BLaER1 treated with 17β-estradiol and CSF1 and Interleukin-3, amounts not matched to agents 10 nM and 100 nM (cell line): ENCODE measurements around the gene NXPH3.

Source experiments
- H3K27ac ChIP-seq, 11 experiments: shearing (Covaris generic); formaldehyde crosslinking; 2 replicates each; pipeline ENCODE4 v1.8.1; 2022
- H3K27me3 ChIP-seq, 11 experiments: shearing (Covaris generic); formaldehyde crosslinking; 2 replicates each; pipeline ENCODE4 v1.8.1; 2022
- H3K36me3 ChIP-seq, 11 experiments: shearing (Covaris generic); formaldehyde crosslinking; 2 replicates each; pipeline ENCODE4 v1.8.1; 2022
- H3K4me1 ChIP-seq, 10 experiments: shearing (Covaris generic); formaldehyde crosslinking; 2 replicates each; pipeline ENCODE4 v1.8.1; 2022
- H3K4me2 ChIP-seq, 11 experiments: shearing (Covaris generic); formaldehyde crosslinking; 2 replicates each; pipeline ENCODE4 v1.8.1; 2022
- H3K4me3 ChIP-seq, 10 experiments: shearing (Covaris generic); formaldehyde crosslinking; 2 replicates each; pipeline ENCODE4 v1.8.1; 2022
- H3K9ac ChIP-seq, 11 experiments: shearing (Covaris generic); formaldehyde crosslinking; 2 replicates each; pipeline ENCODE4 v1.8.1; 2022
- H3K9me3 ChIP-seq, 11 experiments: shearing (Covaris generic); formaldehyde crosslinking; replicated peaks in 1 of 11; 2 replicates each; pipeline ENCODE4 v1.8.1; 2022
- H4K20me1 ChIP-seq, 11 experiments: shearing (Covaris generic); formaldehyde crosslinking; 2 replicates each; pipeline ENCODE4 v1.8.1; 2022
- Cebpa-rat ChIP-seq, 11 experiments: shearing (Covaris generic); IDR thresholded peaks; 2 replicates each; pipeline ENCODE4 v1.8.1; 2022

NXPH3 gene

DNA sequence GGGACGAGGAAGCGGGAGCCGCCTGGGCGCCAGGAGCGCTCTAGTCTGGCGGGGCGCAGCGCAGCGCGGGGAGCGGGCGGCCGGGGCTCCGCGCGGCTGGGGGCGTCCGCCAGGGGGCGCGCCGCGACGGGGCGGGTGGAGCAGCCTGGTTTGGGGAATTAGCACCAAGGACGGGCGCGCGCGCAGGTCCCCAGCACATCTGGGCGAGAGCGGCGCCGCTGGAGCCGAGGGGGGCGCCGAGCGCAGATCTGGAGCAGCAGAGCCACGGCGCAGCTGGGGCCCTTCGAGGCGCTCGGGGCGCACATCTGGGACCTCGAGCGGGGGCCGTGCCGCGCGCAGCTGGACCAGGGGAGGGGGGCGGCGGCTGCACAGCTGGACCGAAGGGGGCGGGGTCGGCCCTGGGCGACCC lies at the start of gene NXPH3:
NXPH3 (plus strand) TSS at position 193 of the 409 bp plus-strand sequence. CDS start 349 bp downstream, outside the sequence.
- peak within 1 kb of the TSS; percentile 64 to 76 (median 69) for H3K4me3 ChIP-seq
- TF ChIP-seq Cebpa-rat (IDR thresholded peaks at IDR 0.05), result no peak
- H3K9ac ChIP-seq, result peak within 1 kb of the TSS; percentile 26 to 73 (median 62); a peak in 21 of 22 replicates
- H3K4me2 ChIP-seq, result peak within 1 kb of the TSS; percentile 93 to 100 (median 99)
- no peaks in the 10 kb centered on the region for H3K9me3 ChIP-seq
- H3K4me1 ChIP-seq, result peaks cover 4 to 30% (median 24%) of the 10 kb centered on the region in 10 experiments; a peak in 18 of 20 replicates
- peaks cover 61 to 85% (median 74%) of the 10 kb centered on the region in 11 experiments for H3K27me3 ChIP-seq
- no peaks in the 10 kb centered on the region for H3K36me3 ChIP-seq
- peaks cover 0 to 20% (median 0%) of the 10 kb centered on the region in 11 experiments; a peak in 9 of 22 replicates for H4K20me1 ChIP-seq
- H3K27ac ChIP-seq, result no peak within 1 kb of the TSS; a peak in 1 of 22 replicates

DNA sequence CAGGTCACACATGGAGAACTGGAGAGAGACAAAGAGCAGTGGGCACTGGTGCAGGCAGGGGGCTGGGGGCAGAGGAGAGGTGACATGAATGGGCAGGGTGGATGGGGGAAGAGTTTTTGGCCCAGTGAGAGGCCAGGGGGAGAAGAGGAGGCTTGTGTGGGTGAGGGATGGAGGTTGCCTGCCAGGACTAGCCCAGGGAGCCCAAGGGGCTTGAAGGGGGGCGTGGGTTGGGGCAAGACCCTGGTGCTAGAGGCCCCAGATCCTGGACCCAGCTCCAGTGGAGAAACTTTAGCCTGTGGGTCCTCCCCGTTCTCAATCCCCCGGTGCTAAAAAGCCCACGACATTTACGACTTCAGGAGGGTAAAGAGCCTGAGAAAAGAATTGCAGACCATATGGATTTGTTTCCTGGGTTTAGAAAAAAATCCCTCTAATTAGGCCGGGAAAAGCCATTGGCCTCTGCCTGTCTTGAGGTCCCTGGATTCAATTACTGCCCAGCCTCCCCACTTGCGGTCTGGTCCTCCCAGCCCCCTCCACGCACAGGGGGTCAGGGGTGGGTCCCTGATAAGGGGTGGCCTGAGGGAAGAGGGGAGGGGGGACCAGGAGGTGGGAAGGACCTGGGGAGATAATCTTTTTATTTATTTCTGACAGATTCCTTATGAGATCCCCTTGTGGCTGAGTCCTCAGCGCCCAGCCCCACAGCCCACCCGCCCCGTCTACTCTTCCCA lies 47.6 kb upstream of the NXPH3 start:
- no peak for TF ChIP-seq Cebpa-rat (IDR thresholded peaks at IDR 0.05)
- peaks cover 6 to 16% (median 14%) of the 10 kb centered on the region in 10 experiments for H3K4me1 ChIP-seq
- H3K27ac ChIP-seq, result no peak overlapping the region
- no peaks in the 10 kb centered on the region; a peak in 1 of 22 replicates for H4K20me1 ChIP-seq
- H3K4me2 ChIP-seq, result no peak overlapping the region
- H3K9me3 ChIP-seq, result no peaks in the 10 kb centered on the region
- H3K27me3 ChIP-seq, result peaks cover 0 to 17% (median 0%) of the 10 kb centered on the region in 11 experiments; a peak in 4 of 22 replicates
- H3K36me3 ChIP-seq, result no peaks in the 10 kb centered on the region
- H3K9ac ChIP-seq, result no peak overlapping the region
- H3K4me3 ChIP-seq, result no peak overlapping the region

DNA sequence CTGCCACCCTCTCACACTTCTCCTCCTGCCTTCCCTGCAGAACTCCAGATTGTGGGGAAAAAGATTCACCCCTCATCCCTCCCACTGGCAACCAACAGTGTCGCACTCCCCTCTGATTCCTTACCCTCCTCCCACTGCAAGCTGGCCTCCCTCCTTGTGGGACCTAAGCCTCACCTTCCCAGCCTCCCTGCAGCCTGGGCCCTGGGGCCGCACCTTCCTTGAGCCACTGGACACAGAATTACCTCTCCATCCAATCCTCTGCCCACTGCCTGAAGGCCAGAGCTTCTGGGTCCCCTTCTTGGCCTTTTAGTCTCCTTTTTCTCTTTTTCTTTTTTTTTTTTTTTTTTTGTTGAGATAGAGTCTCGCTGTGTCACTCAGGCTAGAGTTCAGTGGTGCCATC lies 46.7 kb upstream of the NXPH3 start:
- H3K9ac ChIP-seq, result no peak overlapping the region
- TF ChIP-seq Cebpa-rat (IDR thresholded peaks at IDR 0.05), result no peak
- H3K9me3 ChIP-seq, result no peaks in the 10 kb centered on the region
- H3K4me1 ChIP-seq, result peaks cover 0 to 7% (median 5%) of the 10 kb centered on the region in 10 experiments; a peak in 18 of 20 replicates
- H3K4me2 ChIP-seq, result no peak overlapping the region
- no peaks in the 10 kb centered on the region for H3K36me3 ChIP-seq
- H3K27me3 ChIP-seq, result peaks cover 0 to 12% (median 0%) of the 10 kb centered on the region in 11 experiments; a peak in 3 of 22 replicates
- no peak overlapping the region for H3K4me3 ChIP-seq
- no peaks in the 10 kb centered on the region; a peak in 1 of 22 replicates for H4K20me1 ChIP-seq
- H3K27ac ChIP-seq, result no peak overlapping the region

DNA sequence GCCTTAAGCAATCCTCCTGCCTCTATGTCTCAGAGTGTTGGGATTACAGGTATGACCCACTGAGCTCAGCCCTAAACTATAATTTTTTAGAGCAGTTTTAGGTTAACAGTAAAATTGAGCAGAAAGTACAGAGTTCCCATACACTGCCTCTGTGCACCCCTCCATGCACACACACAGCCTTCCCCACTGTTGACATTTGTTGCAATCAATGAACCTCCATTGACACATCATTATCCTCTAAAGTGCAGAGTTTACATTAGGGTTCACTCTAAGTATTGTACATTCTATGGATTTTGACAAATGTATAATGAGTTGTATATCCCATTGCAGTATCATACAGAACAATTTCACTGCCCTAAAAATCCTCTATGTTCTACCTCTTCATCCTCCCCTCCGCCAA lies 45.6 kb upstream of the NXPH3 start:
- peaks cover 0 to 9% (median 0%) of the 10 kb centered on the region in 11 experiments; a peak in 1 of 22 replicates for H3K27me3 ChIP-seq
- no peak overlapping the region for H3K4me2 ChIP-seq
- no peak for TF ChIP-seq Cebpa-rat (IDR thresholded peaks at IDR 0.05)
- no peak overlapping the region for H3K27ac ChIP-seq
- H3K9me3 ChIP-seq, result no peaks in the 10 kb centered on the region
- no peaks in the 10 kb centered on the region for H4K20me1 ChIP-seq
- no peak overlapping the region for H3K9ac ChIP-seq
- H3K4me3 ChIP-seq, result no peak overlapping the region
- no peaks in the 10 kb centered on the region for H3K36me3 ChIP-seq
- H3K4me1 ChIP-seq, result no peaks in the 10 kb centered on the region

DNA sequence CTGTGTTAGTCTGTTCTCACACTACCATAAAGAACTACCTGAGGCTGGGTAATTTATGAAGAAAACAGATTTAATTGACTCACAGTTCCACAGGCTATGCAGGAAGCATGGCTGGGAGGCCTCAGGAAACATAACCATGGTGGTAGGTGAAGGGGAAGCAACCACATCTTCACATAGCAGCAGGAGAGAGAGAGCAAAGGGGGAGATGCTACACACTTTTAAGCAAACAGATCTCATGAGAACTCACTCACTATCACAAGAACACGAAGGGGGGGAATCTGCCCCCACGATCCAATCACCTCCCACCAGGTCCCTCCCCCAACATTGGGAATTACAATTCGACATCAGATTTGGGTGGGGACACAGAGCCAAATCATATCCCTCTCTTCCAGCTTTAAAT lies 31.8 kb upstream of the NXPH3 start:
- no peak overlapping the region for H3K4me3 ChIP-seq
- H3K27ac ChIP-seq, result no peak overlapping the region
- H3K9ac ChIP-seq, result no peak overlapping the region
- peaks cover 0 to 20% (median 16%) of the 10 kb centered on the region in 10 experiments; a peak in 16 of 20 replicates for H3K4me1 ChIP-seq
- no peak for TF ChIP-seq Cebpa-rat (IDR thresholded peaks at IDR 0.05)
- H3K4me2 ChIP-seq, result no peak overlapping the region
- H3K27me3 ChIP-seq, result no peaks in the 10 kb centered on the region
- H4K20me1 ChIP-seq, result no peaks in the 10 kb centered on the region; a peak in 1 of 22 replicates
- peaks cover 13 to 32% (median 22%) of the 10 kb centered on the region in 11 experiments for H3K9me3 ChIP-seq
- no peaks in the 10 kb centered on the region for H3K36me3 ChIP-seq

DNA sequence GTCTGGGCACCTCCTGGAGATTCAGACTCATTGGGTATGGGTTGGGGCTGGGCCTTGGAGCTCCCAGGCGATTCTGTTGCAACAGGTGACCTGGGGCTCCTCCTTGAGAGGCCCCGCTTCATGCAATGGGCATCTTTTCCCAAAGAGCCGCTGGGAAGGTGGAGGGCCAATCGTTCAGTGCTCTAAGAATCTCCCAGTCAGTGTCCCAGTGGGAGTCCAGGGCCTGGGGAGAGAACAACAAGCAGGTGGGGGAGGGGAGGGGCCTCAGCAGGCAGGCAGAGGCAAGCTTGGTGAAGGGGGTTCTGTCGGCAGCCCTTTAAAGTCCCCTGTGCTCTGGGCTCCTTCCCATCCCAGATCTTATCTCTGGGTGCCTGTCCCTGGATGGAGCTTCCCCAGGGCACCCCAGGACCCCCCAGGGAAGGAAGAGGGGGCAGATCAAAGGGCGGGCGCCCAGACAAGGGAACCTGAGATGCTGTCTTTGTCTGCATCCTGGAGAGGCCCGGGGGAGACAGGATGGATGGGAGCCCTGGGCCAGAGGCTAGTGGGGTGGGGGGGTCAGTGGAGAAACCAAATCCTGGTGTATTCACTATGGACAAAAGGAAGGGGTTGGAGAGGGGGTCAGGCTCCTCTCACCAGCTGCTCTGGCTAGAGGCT lies 30.5 kb upstream of the NXPH3 start:
- no peak overlapping the region for H3K9ac ChIP-seq
- H3K36me3 ChIP-seq, result no peaks in the 10 kb centered on the region
- H4K20me1 ChIP-seq, result no peaks in the 10 kb centered on the region; a peak in 1 of 22 replicates
- TF ChIP-seq Cebpa-rat (IDR thresholded peaks at IDR 0.05), result no peak
- peaks cover 0 to 8% (median 0%) of the 10 kb centered on the region in 11 experiments; a peak in 2 of 22 replicates for H3K27me3 ChIP-seq
- H3K9me3 ChIP-seq, result peaks cover 11 to 32% (median 21%) of the 10 kb centered on the region in 11 experiments
- H3K4me3 ChIP-seq, result no peak overlapping the region
- no peak overlapping the region for H3K4me2 ChIP-seq
- peaks cover 0 to 32% (median 28%) of the 10 kb centered on the region in 10 experiments; a peak in 16 of 20 replicates for H3K4me1 ChIP-seq
- no peak overlapping the region for H3K27ac ChIP-seq

DNA sequence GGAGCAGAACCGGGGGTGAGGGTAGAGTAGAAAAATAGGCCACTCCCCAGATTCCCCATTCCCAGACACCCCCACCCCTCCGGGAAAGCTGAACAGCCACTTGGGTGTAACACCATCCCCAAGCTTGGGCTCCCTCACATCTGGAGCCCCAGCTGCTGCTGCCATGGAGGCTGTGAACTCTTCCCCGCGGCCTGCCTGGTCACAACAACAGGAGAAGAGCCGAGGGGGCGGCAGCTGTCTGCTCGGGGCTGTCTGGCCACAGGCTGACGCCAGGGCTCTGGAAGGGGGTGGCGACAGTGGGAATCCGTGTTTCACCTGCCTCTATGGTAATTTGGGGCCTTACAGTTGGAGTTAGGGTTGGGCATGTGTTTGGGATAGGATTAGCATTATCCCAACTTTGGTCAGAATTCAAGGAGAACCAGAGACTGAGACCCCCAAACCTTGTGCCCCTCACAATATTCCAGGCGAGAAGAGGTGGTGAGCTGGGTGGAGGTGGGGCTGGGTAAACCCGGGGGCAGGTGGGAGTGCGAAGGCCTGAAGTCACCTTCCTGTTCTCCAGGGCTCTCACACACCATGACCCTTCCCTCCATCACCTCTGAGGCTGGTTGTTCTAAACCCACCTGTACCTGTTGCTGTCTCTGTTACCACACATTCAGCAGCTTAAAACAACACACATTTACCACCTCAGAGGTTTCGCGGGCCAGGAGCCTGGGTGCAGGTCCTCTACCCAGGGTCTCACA lies 29.7 kb upstream of the NXPH3 start:
- no peaks in the 10 kb centered on the region; a peak in 1 of 22 replicates for H4K20me1 ChIP-seq
- no peak for TF ChIP-seq Cebpa-rat (IDR thresholded peaks at IDR 0.05)

DNA sequence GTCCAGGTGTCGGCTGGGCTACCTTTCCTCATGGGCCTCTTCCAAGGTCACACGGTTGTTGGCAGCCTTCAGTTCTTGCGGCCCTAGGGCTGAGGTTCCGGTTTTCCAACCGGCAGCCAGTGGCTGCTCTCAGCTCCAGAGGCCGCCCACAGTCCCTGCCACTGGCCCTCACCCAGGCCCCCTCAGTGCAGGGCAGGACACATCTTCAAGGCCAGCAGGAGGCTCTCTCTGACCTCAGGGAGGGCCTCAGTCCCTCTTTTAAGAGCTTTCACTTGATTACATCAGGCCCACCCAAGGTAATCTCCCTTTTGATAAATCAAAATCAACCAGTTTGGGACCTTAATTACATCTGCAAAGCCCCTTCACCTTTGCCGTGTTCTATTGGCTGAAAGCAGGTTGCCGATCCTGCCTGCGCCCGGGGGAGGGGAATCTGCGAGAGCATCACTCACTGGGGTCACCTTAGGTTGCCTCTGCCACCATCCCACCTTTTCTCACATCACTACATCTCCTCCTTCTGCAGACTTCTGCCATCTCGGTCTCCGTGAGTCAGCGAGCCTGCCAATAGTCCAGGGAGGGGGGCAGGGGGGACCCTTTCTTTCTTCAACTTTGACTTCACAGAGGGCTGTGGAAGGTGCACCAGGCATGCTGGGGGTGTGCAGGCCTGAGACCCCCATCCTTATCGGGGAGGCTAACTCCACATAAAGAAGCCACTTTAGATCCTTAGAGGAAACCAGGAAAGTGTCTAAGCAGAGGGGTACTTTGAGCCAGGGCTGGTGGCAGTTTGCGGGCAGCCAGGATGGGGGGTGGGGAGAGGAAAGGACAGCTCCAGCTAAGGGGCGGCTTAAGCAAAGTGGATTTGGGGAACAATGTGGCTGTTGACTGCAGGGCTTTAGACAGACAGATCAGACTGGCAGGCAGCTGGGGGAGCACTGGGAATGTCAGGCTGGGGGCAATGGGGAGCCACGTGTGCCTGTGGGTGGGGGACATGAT lies 28.8 kb upstream of the NXPH3 start:
- Histone ChIP-seq H3K4me3 (no peak overlapping the region), H4K20me1 (no peaks in the 10 kb centered on the region; a peak in 1 of 22 replicates), H3K4me2 (peak overlapping the region in 2 of 11 experiments; percentile 79 to 83; a peak in 1 of 22 replicates), H3K27ac (no peak overlapping the region), H3K36me3 (no peaks in the 10 kb centered on the region), H3K27me3 (peaks cover 0 to 11% (median 0%) of the 10 kb centered on the region in 11 experiments; a peak in 2 of 22 replicates), H3K4me1 (peaks cover 0 to 46% (median 35%) of the 10 kb centered on the region in 10 experiments; a peak in 16 of 20 replicates), H3K9me3 (peaks cover 11 to 20% (median 18%) of the 10 kb centered on the region in 11 experiments), H3K9ac (no peak overlapping the region)
- TF ChIP-seq Cebpa-rat (IDR thresholded peaks at IDR 0.05), result no peak

More for the DNA sequence above, 29.7 kb upstream of the NXPH3 start:
- H3K27ac ChIP-seq, result no peak overlapping the region
- H3K36me3 ChIP-seq, result no peaks in the 10 kb centered on the region
- H3K9ac ChIP-seq, result no peak overlapping the region
- no peak overlapping the region for H3K4me2 ChIP-seq
- peaks cover 11 to 26% (median 20%) of the 10 kb centered on the region in 11 experiments for H3K9me3 ChIP-seq
- H3K27me3 ChIP-seq, result peaks cover 0 to 11% (median 0%) of the 10 kb centered on the region in 11 experiments; a peak in 2 of 22 replicates
- no peak overlapping the region for H3K4me3 ChIP-seq
- H3K4me1 ChIP-seq, result peaks cover 0 to 40% (median 35%) of the 10 kb centered on the region in 10 experiments; a peak in 16 of 20 replicates
